Prostate gland (tissue), 2 donors: ENCODE measurements around the gene PRDM16.

Source experiments
- POLR2A ChIP-seq: fragments of 450-650 bp; IDR thresholded peaks from one replicate; pipeline ENCODE4 v1.6.1; 2016; ENCODE audit warnings: antibody characterized with exemption, mild to moderate bottlenecking
- POLR2AphosphoS5 ChIP-seq: sonication (generic); formaldehyde crosslinking; IDR thresholded peaks from one replicate; pipeline ENCODE4 v1.6.1; 2017; ENCODE audit warnings: antibody characterized with exemption
- TF ChIP-seq, protein P1 (sequence below), 4 experiments: fragments of 200-600 bp in 2 of 4; fragments of 450-650 bp in 2 of 4; sonication (generic) in 2 of 4; IDR thresholded peaks; 1 replicate in 3 of 4; 2 replicates in 1 of 4; pipeline ENCODE4 v1.5.1; 2016 to 2019; ENCODE audit warnings: antibody characterized with exemption in 4 of 4, mild to moderate bottlenecking in 2 of 4, moderate library complexity in 2 of 4

DNA sequence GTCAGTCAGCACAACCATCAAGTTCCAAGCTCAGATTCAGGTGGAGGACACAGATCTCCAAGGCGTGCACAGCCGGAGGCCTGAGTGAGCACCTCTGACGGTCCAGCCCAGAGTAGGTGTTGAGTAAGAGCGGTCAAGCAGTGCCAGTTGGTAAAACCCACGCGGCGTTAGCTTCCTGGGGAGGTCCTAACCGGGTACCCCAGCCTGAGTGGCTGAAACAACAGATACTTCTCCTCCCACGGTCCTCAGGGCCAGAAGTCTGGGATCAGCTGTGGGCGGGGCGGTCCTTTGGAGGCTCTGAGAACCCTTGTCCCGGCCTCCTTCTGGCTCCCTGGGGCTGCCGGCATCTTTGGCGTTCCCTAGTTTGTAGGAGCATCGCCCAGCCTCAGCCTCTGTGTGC, 94.4 kb downstream of the PRDM16 start:
- TF ChIP-seq, protein P1, sequence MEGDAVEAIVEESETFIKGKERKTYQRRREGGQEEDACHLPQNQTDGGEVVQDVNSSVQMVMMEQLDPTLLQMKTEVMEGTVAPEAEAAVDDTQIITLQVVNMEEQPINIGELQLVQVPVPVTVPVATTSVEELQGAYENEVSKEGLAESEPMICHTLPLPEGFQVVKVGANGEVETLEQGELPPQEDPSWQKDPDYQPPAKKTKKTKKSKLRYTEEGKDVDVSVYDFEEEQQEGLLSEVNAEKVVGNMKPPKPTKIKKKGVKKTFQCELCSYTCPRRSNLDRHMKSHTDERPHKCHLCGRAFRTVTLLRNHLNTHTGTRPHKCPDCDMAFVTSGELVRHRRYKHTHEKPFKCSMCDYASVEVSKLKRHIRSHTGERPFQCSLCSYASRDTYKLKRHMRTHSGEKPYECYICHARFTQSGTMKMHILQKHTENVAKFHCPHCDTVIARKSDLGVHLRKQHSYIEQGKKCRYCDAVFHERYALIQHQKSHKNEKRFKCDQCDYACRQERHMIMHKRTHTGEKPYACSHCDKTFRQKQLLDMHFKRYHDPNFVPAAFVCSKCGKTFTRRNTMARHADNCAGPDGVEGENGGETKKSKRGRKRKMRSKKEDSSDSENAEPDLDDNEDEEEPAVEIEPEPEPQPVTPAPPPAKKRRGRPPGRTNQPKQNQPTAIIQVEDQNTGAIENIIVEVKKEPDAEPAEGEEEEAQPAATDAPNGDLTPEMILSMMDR (IDR thresholded peaks at IDR 0.05), result no peak
- TF ChIP-seq POLR2A (no peak), POLR2AphosphoS5 (no peak)
